ENCODE measurements around the gene VMO1.

The VMO1 gene

GRCh38 chr17:4764595-4764994 lies 21.6 kb downstream of the VMO1 start:
- DNase-seq (ENCODE audit: low read depth in 2 of 2), result no peak

- DNase-seq (ENCODE audit: low read depth in 2 of 2), result no peak
These were observed 26.4 kb downstream of the VMO1 start for GRCh38 chr17:4759776-4760236.

GRCh38 chr17:4753392-4753791 lies 32.8 kb downstream of the VMO1 start:
- DNase-seq (ENCODE audit: low read depth in 2 of 2), result no peak

GRCh38 chr17:4751932-4752331 lies 34.2 kb downstream of the VMO1 start:
- DNase-seq (ENCODE audit: low read depth in 2 of 2), result no peak

- DNase-seq (ENCODE audit: low read depth in 2 of 2), result no peak
These were observed 35.6 kb downstream of the VMO1 start for GRCh38 chr17:4750606-4751005.

- no peak for DNase-seq (ENCODE audit: low read depth in 2 of 2)
These were observed 37.5 kb downstream of the VMO1 start for GRCh38 chr17:4748686-4749085.

- DNase-seq (ENCODE audit: low read depth in 2 of 2), result no peak
These were observed 38.3 kb downstream of the VMO1 start for GRCh38 chr17:4747847-4748246.

- DNase-seq (ENCODE audit: low read depth in 2 of 2), result no peak
These were observed 40.9 kb downstream of the VMO1 start for GRCh38 chr17:4744999-4745969.

- DNase-seq (ENCODE audit: low read depth in 2 of 2), result no peak
These were observed 42.3 kb downstream of the VMO1 start for GRCh38 chr17:4743898-4744297.

GRCh38 chr17:4743216-4743615 lies 42.9 kb downstream of the VMO1 start:
- no peak for DNase-seq (ENCODE audit: low read depth in 2 of 2)

- DNase-seq (ENCODE audit: low read depth in 2 of 2), result no peak
These were observed 43.5 kb downstream of the VMO1 start for GRCh38 chr17:4742629-4743028.

GRCh38 chr17:4742133-4742532 lies 44.0 kb downstream of the VMO1 start:
- no peak for DNase-seq (ENCODE audit: low read depth in 2 of 2)

GRCh38 chr17:4741544-4741943 lies 44.6 kb downstream of the VMO1 start:
- no peak for DNase-seq (ENCODE audit: low read depth in 2 of 2)

GRCh38 chr17:4740584-4740983 lies 45.6 kb downstream of the VMO1 start:
- no peak for DNase-seq (ENCODE audit: low read depth in 2 of 2)

- no peak for DNase-seq (ENCODE audit: low read depth in 2 of 2)
These were observed 46.2 kb downstream of the VMO1 start for GRCh38 chr17:4740025-4740351.

- DNase-seq (ENCODE audit: low read depth in 2 of 2), result peak in 1 of 2 donors; percentile 28
These were observed 46.8 kb downstream of the VMO1 start, which contains the start of the genes CXCL16 and ZMYND15 for GRCh38 chr17:4739122-4740024. Gene CXCL16, minus strand, starts transcription at chr17:4739928. Its CDS starts 589 bp downstream, at chr17:4739339. Gene ZMYND15, plus strand, starts transcription at chr17:4739833. Its CDS starts 716 bp downstream, at chr17:4740549.

GRCh38 chr17:4738136-4739121 lies 47.7 kb downstream of the VMO1 start:
- DNase-seq (ENCODE audit: low read depth in 2 of 2), result no peak

GRCh38 chr17:4735876-4736651 lies 50.1 kb downstream of the VMO1 start:
- DNase-seq (ENCODE audit: low read depth in 2 of 2), result no peak
